HG03039 (cell line): ENCODE results near the gene FAM169A.
"Not testable (repeated sequence)": the region's sequence is repeated elsewhere in the genome, so short reads cannot be mapped to it uniquely, and the experiment has no call there.

Experiments used
- ATAC-seq: cut with Tn5 transposase; IDR thresholded peaks from one replicate; pipeline ENCODE4 v1.9.1; 2021; ENCODE audit warnings: mild to moderate bottlenecking, moderate library complexity; ENCODE audit not compliant: unreplicated experiment

Gene FAM169A

DNA sequence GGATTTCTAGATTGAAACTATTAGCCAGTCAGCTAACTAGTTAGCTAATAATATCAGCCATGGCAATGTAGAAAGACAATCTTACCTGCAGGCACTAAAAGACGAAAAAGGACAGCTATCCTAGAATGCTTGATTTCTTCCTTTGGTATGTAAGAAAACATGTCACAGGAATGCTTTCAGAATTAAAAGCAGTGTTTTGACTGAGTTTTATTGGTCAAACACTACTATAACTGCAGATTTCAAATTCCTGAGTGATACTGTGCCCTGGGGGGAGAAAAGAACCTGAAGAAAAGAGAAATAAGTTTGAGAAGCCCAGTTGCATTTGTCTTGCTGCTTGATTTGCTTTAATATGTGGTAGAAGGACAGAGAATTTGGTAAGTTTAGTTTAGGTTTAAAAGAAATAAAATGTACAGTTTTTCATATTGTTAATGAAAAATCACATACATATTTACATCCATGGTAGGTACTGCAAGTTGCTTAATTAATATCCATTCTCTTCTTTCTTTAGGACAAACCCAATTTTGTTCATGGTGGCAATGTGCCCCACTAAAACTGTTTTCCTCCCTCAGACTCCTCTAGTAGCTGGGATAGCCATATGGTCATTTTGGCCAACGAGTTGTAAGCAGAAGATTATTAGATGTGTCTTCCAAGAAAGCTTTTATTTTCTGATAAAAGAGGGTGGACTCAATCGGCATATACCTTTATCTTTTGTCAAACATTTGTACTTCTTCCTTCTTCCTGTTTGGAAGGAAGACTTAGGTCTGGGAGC lies 4.3 kb upstream of the FAM169A start:
- no peak for ATAC-seq

DNA sequence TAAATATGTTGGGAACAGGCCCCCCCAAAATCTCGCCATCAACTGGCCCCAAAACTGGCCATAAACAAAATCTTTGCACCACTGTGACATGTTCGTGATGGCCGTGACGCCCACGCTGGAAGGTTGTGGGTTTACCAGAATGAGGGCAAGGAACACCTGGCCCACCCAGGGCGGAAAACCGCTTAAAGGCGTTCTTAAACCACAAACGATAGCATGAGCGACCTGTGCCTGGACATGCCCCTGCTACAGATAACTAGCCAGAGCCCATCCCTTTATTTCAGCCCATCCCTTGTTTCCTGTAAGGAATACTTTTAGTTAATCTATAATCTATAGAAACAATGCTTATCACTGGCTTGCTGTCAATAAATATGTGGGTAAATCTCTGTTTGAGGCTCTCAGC lies 3.2 kb upstream of the FAM169A start:
- ATAC-seq: not testable (repeated sequence)

DNA sequence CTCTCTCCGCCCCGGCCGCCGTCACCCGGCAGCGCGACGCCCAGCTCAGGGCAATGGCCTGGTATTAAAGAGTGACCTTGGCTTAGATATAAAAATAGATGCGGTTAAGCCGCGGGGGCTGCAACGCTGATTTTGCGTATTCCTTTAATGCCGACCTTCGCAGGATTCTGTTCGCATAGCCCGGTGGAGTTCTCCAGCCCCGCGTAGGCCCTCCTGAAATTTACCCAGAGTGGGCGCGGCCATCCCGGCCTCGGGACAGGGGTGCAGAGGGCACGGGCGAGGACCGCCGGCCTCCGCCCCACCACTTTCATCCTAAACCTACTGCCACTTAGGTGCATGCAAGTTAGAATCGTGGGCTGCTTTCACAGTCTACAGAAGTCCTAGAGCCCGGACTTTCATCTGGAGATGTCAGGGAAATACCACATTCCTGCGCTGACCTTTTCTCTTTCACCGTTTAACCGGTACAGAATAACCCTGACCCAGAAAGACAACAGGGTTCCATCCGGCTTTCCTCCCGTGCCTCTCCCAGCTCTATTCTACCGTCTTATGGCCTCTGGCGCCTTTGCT lies 492 bp upstream of the FAM169A start:
- no peak for ATAC-seq

DNA sequence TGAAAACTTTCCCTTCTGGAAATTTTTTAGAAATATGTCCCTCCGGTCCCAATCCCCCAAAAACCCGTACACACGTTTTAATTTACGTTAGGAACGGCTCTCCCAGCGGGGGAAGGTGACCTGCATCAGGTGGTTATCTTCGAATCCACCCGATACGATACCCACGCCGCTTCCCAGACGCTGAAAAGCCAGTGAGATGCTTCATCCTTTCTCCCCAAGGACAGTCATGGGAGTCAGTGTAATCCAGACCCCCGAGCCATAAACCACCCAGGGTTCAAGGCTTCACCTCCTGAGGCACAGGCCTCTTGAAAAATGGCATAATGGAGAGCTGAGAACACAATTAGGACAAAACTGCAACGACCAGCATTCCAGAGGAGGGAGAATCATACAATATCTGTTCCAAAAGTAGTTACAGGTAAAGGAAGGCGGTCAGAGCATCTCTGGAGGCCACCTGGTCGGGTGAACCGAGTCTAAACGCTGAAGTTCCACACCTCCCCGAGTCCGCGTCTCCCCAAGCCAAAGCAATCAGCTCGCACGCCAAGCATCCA lies 857 bp downstream of the FAM169A start:
- no peak for ATAC-seq

GRCh38 chr5:74864823-74865222 lies 1.4 kb downstream of the FAM169A start:
- no peak for ATAC-seq

DNA sequence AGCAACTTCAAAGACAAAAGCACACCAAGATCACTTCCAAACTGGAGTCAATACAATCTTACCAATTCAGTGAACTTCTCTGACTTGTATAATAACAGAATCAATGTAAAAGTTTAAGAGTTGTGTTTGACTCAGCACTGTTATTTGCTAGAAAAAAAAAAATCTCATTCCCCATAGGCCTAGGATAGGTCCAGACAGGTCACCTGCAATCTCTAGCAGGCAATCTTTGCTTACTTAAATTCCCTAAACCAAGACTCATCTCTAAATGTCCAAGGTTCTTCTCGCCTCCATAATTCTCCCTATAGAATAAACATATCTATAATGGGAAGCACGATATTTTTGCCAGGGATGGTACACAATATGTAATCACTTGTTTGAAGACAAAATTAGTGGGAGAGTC lies 2.5 kb downstream of the FAM169A start:
- ATAC-seq: no peak

- no peak for ATAC-seq
These were observed 4.0 kb downstream of the FAM169A start for GRCh38 chr5:74862221-74862620.

- not testable (repeated sequence) for ATAC-seq
These were observed 9.2 kb downstream of the FAM169A start for GRCh38 chr5:74856975-74857374.

DNA sequence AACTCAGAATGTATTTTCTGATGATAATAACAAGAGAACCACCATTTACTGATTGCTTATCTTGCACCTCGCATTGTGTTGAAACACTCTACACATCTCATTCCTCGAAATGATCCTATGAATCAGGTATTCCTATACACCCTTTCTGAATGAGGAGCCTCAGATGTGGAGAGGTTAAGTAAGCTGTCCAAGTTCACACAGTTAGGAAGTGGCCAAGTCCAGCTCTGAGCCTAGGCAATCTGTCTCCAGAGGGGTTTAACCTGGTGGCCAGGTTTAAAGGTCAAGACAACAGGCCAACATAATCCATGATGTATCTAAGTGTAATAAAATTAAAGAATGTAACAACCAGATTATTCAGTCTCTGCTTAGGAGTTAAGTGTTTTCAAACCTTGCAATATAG lies 12.9 kb downstream of the FAM169A start:
- ATAC-seq: no peak

GRCh38 chr5:74851684-74852353 lies 14.4 kb downstream of the FAM169A start:
- ATAC-seq: no peak

DNA sequence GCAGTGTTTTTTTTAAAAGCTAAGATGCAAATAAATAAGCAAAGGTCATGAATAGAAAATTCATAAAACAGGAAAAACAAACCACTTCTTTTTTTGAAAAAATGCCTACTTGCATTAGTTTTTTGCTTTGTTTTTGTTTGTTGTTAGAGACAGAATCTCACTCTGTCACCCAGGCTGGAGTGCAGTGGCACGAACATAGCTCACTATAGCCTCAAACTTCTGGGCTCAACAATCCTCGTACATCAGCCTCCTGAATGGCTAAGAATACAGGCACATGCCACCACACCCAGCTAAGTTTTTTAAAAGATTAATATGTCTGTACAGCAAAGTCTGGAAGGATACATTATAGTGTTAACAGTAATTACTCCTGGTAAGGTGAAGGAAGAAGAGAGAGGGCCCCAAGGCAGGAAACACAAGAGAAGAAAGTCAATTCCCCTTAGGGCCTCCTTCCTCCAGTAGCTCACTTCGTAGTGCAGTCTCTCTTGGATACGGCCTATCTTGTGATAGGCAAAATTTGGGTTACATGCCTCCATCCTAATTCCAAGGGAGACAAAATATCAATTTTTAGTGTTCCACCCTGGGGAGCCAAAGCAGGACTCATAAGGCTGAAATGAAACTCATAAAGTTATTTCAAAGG lies 15.3 kb downstream of the FAM169A start:
- ATAC-seq: no peak

GRCh38 chr5:74850030-74850429 lies 16.2 kb downstream of the FAM169A start:
- no peak for ATAC-seq

DNA sequence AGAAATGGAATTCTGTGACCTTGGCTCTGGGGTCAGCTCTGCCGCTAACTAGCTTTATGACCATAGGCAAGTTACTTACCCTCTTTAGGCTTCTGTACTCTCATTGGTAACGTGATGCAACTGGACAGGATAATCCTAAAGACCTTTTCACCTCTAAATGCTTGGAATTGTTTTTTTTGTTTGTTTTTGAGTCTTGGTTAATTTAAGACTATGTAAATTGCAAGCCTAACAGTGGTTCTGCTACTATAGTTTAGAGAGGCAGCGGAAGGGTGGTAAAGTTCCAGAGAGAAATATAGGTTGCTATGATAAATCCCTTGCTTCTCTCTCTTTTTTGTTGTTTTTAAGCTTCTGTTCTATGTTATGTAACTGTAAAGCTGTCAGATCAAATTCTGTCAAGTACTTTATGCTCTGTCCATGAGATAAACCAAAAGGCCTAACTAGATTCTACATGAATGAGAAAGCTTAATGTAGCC lies 17.6 kb downstream of the FAM169A start:
- ATAC-seq: no peak

- ATAC-seq: no peak
These were observed 27.0 kb downstream of the FAM169A start for GRCh38 chr5:74839229-74839628.

DNA sequence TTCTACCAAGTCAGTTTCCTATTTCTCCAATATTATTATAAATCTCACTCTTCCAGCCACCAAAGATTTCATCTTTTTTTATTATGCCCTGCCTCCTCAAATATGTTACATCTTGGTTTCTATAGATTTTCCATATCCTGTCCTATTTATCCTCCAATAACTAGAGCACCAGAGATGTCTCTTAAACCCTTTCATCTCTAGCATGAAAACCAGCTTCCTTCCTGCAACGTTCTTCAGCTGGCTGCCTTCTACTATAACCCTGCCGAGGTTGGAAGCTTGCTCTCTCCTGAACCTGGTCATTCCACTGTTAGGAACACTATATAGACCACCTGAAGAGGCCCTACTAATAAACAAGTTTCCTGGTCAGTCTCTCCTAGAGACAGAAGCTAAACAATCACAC lies 27.9 kb downstream of the FAM169A start:
- no peak for ATAC-seq

DNA sequence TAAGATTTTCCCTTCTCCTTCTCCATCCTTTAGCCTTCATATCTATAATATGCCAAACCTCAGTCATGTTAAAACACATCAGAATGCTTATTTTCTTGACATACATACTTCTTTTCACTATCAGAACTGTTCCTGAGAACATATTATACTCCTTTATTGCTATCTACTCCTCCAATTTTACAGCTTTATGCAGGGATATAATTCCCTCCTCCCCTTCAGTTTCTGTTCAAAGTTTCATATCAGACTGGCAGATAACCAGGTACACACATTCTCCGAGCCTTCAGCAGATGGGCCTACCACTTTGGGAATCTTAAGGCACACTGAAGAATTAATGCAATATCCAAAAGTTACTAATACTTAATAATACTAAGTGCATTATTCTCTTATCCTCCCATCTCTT lies 29.1 kb downstream of the FAM169A start:
- ATAC-seq: no peak

GRCh38 chr5:74833537-74834266 lies 32.5 kb downstream of the FAM169A start:
- ATAC-seq: no peak

GRCh38 chr5:74829413-74829812 lies 36.8 kb downstream of the FAM169A start:
- ATAC-seq: no peak

DNA sequence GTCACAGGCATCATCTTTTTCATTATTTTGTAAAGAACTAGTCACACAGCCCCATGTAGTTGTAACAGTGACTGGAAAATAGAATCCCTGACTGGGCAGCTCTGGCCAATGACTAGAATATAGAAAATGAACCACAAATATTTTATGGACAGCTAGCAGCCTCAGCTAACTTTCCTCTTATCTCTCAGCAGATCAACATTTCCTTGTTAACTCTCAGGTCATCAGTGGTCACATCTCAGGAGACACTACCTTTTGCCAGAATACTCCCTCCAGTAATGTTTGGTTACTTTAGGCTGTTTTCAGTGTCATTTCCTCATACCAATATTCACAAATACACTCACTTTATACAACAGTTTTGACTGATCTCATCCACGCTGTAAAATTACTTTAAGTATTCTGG lies 43.9 kb downstream of the FAM169A start:
- no peak for ATAC-seq

GRCh38 chr5:74816875-74817274 lies 49.3 kb downstream of the FAM169A start:
- no peak for ATAC-seq

DNA sequence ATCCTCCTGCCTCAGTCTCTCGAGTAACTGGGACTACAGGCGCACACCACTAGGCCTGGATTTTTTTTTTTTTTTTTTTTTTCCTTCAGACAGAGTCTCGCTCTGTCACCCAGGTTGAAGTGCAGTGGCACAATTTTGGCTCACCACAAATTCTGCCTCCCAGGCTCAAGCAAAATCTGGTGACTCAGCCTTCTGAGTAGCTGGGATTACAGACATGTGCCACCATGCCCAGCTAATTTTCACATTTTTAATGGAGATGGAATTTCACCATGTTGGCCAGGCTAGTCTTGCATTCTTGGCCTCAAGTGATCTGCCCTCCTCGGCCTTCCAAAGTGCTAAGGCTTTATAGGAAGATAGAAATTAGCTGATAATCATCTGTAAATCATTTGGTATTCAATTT lies 55.3 kb downstream of the FAM169A start:
- no peak for ATAC-seq
